Activated CD8-positive, alpha-beta memory T cell treated with anti-CD3 and anti-CD28 coated beads, Interleukin-2, amount 50 U/mL, for 4 hours (primary cell): ENCODE measurements around the gene UROS.

Experiments used
- DNase-seq: peaks from one replicate; pipeline ENCODE4 v3.0.0-alpha.2; 2020

The UROS gene

GRCh38 chr10:125828311-125828710 is 5.3 kb upstream of the UROS start:
- no peak for DNase-seq

GRCh38 chr10:125827133-125827532 is 4.1 kb upstream of the UROS start:
- no peak for DNase-seq

GRCh38 chr10:125824736-125825135 is 1.7 kb upstream of the UROS start:
- DNase-seq, result no peak

GRCh38 chr10:125823663-125824251 is 699 bp upstream of the UROS start:
- no peak for DNase-seq

GRCh38 chr10:125820701-125821100 is 2.4 kb downstream of the UROS start:
- DNase-seq, result no peak

GRCh38 chr10:125817337-125817946 is 5.6 kb downstream of the UROS start:
- DNase-seq, result no peak

GRCh38 chr10:125816548-125816947 is 6.5 kb downstream of the UROS start:
- no peak for DNase-seq

- DNase-seq, result no peak
Measured at GRCh38 chr10:125815764-125816163, 7.3 kb downstream of the UROS start.

GRCh38 chr10:125812128-125812750 is 10.8 kb downstream of the UROS start:
- no peak for DNase-seq

- no peak for DNase-seq
Measured at GRCh38 chr10:125811251-125811650, 11.8 kb downstream of the UROS start.

GRCh38 chr10:125808047-125808446 is 15.0 kb downstream of the UROS start:
- DNase-seq, result no peak

- no peak for DNase-seq
Measured at GRCh38 chr10:125802739-125803138, 20.3 kb downstream of the UROS start.

GRCh38 chr10:125802131-125802530 is 20.9 kb downstream of the UROS start:
- no peak for DNase-seq

GRCh38 chr10:125801574-125801973 is 21.5 kb downstream of the UROS start:
- DNase-seq, result no peak

GRCh38 chr10:125799451-125800182 is 23.4 kb downstream of the UROS start:
- no peak for DNase-seq

- no peak for DNase-seq
Measured at GRCh38 chr10:125797994-125798662, 24.9 kb downstream of the UROS start.

- no peak for DNase-seq
Measured at GRCh38 chr10:125797424-125797823, 25.6 kb downstream of the UROS start.

- DNase-seq, result no peak
Measured at GRCh38 chr10:125795637-125796190, 27.3 kb downstream of the UROS start.

GRCh38 chr10:125795128-125795527 is 27.9 kb downstream of the UROS start:
- DNase-seq, result no peak

- DNase-seq, result no peak
Measured at GRCh38 chr10:125792342-125793300, 30.4 kb downstream of the UROS start.

GRCh38 chr10:125788156-125789034 is 34.7 kb downstream of the UROS start:
- DNase-seq, result no peak
